Activated B cell treated with CpG ODN at 0.5 μM for 24 hours (primary cell): ENCODE results near the gene ANKS1B. TPM values are rescaled to one million over a fixed set of nuclear protein-coding genes. Genes with fewer than 3 reads are reported as not detected.

Experiments
- ATAC-seq: fragments of 200-7000 bp; cut with Tn5 transposase; one replicate; pipeline ENCODE4 v1.10.0; 2021; ENCODE audit warnings: low read depth, mild to moderate bottlenecking, moderate library complexity
- CTCF ChIA-PET: fragments of 350-600 bp; sonication (Branson Sonifier 250); formaldehyde crosslinking; loops from one replicate; lab custom pipeline; 2021; ENCODE audit warnings: antibody characterized with exemption; lab: Charles Lee
- POLR2A ChIA-PET: fragments of 350-600 bp; sonication (Branson Sonifier 250); formaldehyde crosslinking; loops from one replicate; lab custom pipeline; 2021; ENCODE audit warnings: antibody characterized with exemption; lab: Charles Lee
- DNase-seq: peaks from one replicate; pipeline ENCODE4 v3.0.0; 2022
- H3K27ac Mint-ChIP-seq: one replicate; pipeline ENCODE4 v1.8.0; 2020; ENCODE audit warnings: mixed read lengths
- H3K27me3 Mint-ChIP-seq: one replicate; pipeline ENCODE4 v1.8.0; 2021; ENCODE audit warnings: mixed read lengths
- H3K36me3 Mint-ChIP-seq: one replicate; pipeline ENCODE4 v1.8.0; 2021; ENCODE audit warnings: low read depth, mixed read lengths
- H3K4me1 Mint-ChIP-seq: one replicate; pipeline ENCODE4 v1.8.0; 2021; ENCODE audit warnings: mixed read lengths
- H3K4me3 Mint-ChIP-seq: one replicate; pipeline ENCODE4 v1.8.0; 2020; ENCODE audit warnings: mild to moderate bottlenecking, mixed read lengths
- H3K9me3 Mint-ChIP-seq: one replicate; pipeline ENCODE4 v1.8.0; 2020; ENCODE audit warnings: mixed read lengths
- intact Hi-C: fragments of 100-400 bp; cut with micrococcal nuclease; formaldehyde crosslinking; loops from one replicate; pipeline ENCODE4 v1.15.1; 2024
- total RNA-seq: library from RNA; stranded (reverse); gene quantifications from 2 replicates; pipeline ENCODE4 v1.2.3, GENCODE V29; 2022
- TF ChIP-seq, protein P1 (sequence below): fragments of 200-600 bp; IDR thresholded peaks from one replicate; pipeline ENCODE4 v1.8.0; 2022; ENCODE audit warnings: antibody characterized with exemption, mild to moderate bottlenecking

The ANKS1B gene
- total RNA-seq, 1 donor from 2014 or later: not detected

DNA sequence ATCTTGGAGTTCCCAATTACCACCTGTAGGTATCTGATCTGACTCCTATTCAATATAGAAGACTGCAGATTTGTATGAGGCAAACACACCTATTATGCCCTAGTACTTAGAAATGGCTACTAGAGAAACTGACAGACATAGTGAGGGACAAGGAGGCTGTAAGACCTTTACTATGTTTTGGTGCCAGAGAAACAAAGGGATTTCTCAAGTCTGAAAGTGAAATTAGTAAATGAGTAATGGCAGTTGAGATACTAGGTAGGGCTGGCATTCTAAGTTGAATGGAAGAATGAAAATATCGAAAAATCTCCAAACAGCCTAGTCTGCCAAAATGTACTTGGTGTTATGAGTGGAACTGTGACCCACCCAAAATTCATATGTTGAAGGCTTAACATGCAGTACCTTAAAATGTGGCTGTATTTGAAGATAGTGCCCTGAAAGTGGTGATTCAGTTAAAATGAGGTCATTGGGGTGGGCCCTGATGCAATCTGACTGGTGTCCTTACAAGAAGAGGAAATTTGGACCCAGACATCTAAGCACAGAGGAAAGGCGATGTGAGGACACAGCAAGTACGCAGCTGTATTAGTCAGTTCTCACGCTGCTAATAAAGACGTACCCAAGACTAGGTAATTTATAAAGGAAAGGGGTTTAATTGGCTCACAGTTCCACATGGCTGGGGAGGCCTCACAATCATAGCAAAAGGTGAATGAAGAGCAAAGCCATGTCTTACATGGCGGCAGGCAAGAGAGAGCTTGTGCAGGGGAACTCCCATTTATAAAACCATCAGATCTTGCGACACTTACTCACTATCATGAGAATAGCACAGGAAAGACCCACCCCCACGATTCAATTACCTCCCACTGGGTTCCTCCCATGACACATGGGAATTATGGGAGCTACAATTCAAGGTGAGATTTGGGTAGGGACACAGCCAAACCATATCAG is 1212.7 kb downstream of the ANKS1B start:
- H3K9me3 Mint-ChIP-seq: no peaks in the 10 kb centered on the region
- DNase-seq (no peak), ATAC-seq (no peak)
- ChIA-PET CTCF (no interaction called here), POLR2A (no interaction called here)
- peaks cover 4% of the 10 kb centered on the region for H3K27me3 Mint-ChIP-seq
- intact Hi-C loops: no loop called here
- H3K36me3 Mint-ChIP-seq: no peaks in the 10 kb centered on the region
- no peaks in the 10 kb centered on the region for H3K4me1 Mint-ChIP-seq
- TF ChIP-seq, protein P1, sequence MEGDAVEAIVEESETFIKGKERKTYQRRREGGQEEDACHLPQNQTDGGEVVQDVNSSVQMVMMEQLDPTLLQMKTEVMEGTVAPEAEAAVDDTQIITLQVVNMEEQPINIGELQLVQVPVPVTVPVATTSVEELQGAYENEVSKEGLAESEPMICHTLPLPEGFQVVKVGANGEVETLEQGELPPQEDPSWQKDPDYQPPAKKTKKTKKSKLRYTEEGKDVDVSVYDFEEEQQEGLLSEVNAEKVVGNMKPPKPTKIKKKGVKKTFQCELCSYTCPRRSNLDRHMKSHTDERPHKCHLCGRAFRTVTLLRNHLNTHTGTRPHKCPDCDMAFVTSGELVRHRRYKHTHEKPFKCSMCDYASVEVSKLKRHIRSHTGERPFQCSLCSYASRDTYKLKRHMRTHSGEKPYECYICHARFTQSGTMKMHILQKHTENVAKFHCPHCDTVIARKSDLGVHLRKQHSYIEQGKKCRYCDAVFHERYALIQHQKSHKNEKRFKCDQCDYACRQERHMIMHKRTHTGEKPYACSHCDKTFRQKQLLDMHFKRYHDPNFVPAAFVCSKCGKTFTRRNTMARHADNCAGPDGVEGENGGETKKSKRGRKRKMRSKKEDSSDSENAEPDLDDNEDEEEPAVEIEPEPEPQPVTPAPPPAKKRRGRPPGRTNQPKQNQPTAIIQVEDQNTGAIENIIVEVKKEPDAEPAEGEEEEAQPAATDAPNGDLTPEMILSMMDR: no peak
- no peak overlapping the region for H3K27ac Mint-ChIP-seq
- no peak overlapping the region for H3K4me3 Mint-ChIP-seq

DNA sequence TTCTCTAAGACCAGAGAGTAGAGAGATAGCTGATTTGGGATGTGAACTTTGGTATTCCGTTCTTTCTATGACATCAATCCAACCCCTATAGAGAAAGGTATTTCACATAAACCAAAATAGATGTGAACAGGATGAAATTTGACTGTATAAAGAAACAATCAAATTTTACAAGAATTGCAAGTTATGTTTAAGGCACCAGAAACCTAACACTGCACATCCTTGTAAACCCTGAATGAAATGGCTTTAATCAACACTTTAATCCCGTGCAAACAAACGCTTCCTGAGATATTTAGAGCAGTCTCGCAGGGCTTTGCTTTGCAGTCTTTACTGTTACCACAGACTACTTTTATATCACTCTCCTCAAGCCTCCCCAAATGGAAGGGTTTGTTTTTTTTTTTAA is 1214.5 kb downstream of the ANKS1B start:
- intact Hi-C loops: no loop called here
- POLR2A ChIA-PET: no interaction called here
- no peak overlapping the region for H3K27ac Mint-ChIP-seq
- no peaks in the 10 kb centered on the region for H3K4me1 Mint-ChIP-seq
- H3K36me3 Mint-ChIP-seq: no peaks in the 10 kb centered on the region
- DNase-seq: no peak
- peaks cover 5% of the 10 kb centered on the region for H3K27me3 Mint-ChIP-seq
- no peak for ATAC-seq
- no peaks in the 10 kb centered on the region for H3K9me3 Mint-ChIP-seq
- H3K4me3 Mint-ChIP-seq: no peak overlapping the region
- CTCF ChIA-PET: no interaction called here
- TF ChIP-seq, protein P1: no peak

DNA sequence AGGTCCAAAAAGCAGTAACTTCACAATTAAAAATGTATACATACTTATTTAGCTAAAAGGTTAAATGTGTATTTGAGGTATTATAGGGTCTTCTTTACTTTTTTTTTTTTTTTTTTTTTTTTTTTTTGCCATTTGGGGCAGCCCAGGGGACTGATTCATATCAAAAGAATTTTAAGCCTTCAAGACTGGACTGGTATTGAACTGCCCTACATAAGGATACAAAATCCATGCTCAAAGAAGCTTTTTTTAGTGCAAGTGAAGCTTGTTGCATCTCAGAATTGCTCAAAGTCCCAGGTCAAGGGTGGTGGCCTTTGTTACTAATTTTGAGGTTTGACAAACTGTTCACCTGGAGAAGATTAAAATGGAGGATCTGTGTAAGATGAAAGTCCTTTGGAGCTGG is 1215.7 kb downstream of the ANKS1B start:
- intact Hi-C loops: no loop called here
- Mint-ChIP-seq H3K4me1 (no peaks in the 10 kb centered on the region), H3K4me3 (no peak overlapping the region), H3K27ac (no peak overlapping the region), H3K9me3 (no peaks in the 10 kb centered on the region), H3K27me3 (peaks cover 5% of the 10 kb centered on the region), H3K36me3 (no peaks in the 10 kb centered on the region)
- ChIA-PET CTCF (no interaction called here), POLR2A (no interaction called here)
- no peak for DNase-seq
- TF ChIP-seq, protein P1: no peak
- ATAC-seq: no peak

DNA sequence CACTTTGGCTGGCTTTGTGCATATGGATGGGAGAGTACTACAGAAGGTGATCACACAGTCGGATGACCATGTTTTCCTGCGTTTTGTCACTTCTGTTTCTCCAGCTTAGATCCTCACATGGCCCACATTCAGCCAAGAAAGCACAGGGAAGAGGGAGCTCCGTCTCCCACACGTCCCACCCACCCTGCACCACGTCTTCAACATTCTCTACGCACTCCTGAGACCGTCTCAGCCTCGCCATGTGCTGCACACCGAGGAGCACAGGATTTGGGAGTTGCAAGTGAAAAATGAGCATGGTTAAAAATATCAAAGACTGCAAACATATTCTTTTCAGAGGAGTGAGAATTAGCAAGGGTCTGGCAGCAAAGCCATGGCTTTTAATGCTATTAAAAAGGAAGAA is 1217.5 kb downstream of the ANKS1B start:
- Mint-ChIP-seq H3K27ac (no peak overlapping the region), H3K9me3 (no peaks in the 10 kb centered on the region), H3K4me3 (no peak overlapping the region), H3K36me3 (no peaks in the 10 kb centered on the region), H3K27me3 (peaks cover 5% of the 10 kb centered on the region), H3K4me1 (no peaks in the 10 kb centered on the region)
- TF ChIP-seq, protein P1: no peak
- ATAC-seq (no peak), DNase-seq (no peak)
- POLR2A ChIA-PET: no interaction called here
- intact Hi-C loops: no loop called here
- CTCF ChIA-PET: no interaction called here

DNA sequence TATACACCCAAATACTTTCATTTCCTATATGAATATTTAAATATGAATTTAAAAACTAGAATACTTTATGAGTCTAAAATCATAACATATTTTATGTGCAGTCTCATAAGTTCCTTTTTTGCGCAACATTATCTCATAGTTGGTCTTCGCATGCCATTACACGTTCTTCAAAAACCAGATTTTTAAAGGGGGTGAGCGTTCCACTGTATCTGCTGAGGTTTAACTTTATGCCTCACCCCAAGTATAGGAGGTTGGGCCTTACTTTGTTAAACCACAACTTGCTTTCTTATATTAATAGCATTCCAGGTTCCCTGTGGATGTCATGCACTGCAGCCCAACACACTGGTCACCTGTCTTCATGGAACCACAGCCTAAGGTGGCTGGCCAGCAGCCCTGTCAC is 1221.1 kb downstream of the ANKS1B start:
- H3K4me1 Mint-ChIP-seq: no peaks in the 10 kb centered on the region
- no peak for ATAC-seq
- ChIA-PET CTCF (no interaction called here), POLR2A (no interaction called here)
- H3K27me3 Mint-ChIP-seq: peaks cover 4% of the 10 kb centered on the region
- no peak for DNase-seq
- H3K9me3 Mint-ChIP-seq: no peaks in the 10 kb centered on the region
- TF ChIP-seq, protein P1: no peak
- no peak overlapping the region for H3K4me3 Mint-ChIP-seq
- H3K27ac Mint-ChIP-seq: no peak overlapping the region
- no peaks in the 10 kb centered on the region for H3K36me3 Mint-ChIP-seq
- intact Hi-C loops: no loop called here
